COLO668 (cell line): ENCODE results near the gene HSPA8.
"Not testable (repeated sequence)": the region's sequence is repeated elsewhere in the genome, so short reads cannot be mapped to it uniquely, and the experiment has no call there.

Experiments used
- DNase-seq: peaks from one replicate; lab custom pipeline; 2025; ENCODE audit not compliant: unreplicated experiment; lab: John Stamatoyannopoulos, UW

HSPA8 gene

GRCh38 chr11:123061403-123062157 is at the start of gene HSPA8:
Gene HSPA8 (minus strand): TSS chr11:123062136. CDS start chr11:123061324, 812 bp downstream.
- peak; percentile 67 for DNase-seq

GRCh38 chr11:123111465-123111864 is 49.5 kb upstream of the HSPA8 start:
- DNase-seq, result no peak

- DNase-seq, result no peak
These were observed 48.5 kb upstream of the HSPA8 start for GRCh38 chr11:123110397-123110796.

- no peak for DNase-seq
These were observed 46.1 kb upstream of the HSPA8 start for GRCh38 chr11:123107945-123108495.

- no peak for DNase-seq
These were observed 42.8 kb upstream of the HSPA8 start for GRCh38 chr11:123104697-123105096.

GRCh38 chr11:123103326-123103980 is 41.5 kb upstream of the HSPA8 start:
- DNase-seq, result peak; percentile 9

GRCh38 chr11:123100379-123101085 is 38.6 kb upstream of the HSPA8 start:
- DNase-seq, result no peak

GRCh38 chr11:123098990-123099389 is 37.1 kb upstream of the HSPA8 start:
- DNase-seq, result no peak

- no peak for DNase-seq
These were observed 31.8 kb upstream of the HSPA8 start for GRCh38 chr11:123093739-123094138.

- DNase-seq, result no peak
These were observed 29.6 kb upstream of the HSPA8 start for GRCh38 chr11:123091506-123091905.

GRCh38 chr11:123090168-123090567 is 28.2 kb upstream of the HSPA8 start:
- DNase-seq, result not testable (repeated sequence)

- not testable (repeated sequence) for DNase-seq
These were observed 27.0 kb upstream of the HSPA8 start for GRCh38 chr11:123088896-123089295.

GRCh38 chr11:123087657-123088056 is 25.7 kb upstream of the HSPA8 start:
- not testable (repeated sequence) for DNase-seq

- no peak for DNase-seq
These were observed 24.4 kb upstream of the HSPA8 start for GRCh38 chr11:123086305-123086704.

GRCh38 chr11:123085497-123085896 is 23.6 kb upstream of the HSPA8 start:
- DNase-seq, result no peak

- no peak for DNase-seq
These were observed 22.5 kb upstream of the HSPA8 start for GRCh38 chr11:123084454-123084853.

- DNase-seq, result peak; percentile 87
These were observed 21.7 kb upstream of the HSPA8 start for GRCh38 chr11:123083623-123084029.

- no peak for DNase-seq
These were observed 21.0 kb upstream of the HSPA8 start for GRCh38 chr11:123082977-123083376.

- DNase-seq, result no peak
These were observed 18.1 kb upstream of the HSPA8 start for GRCh38 chr11:123080015-123080414.

GRCh38 chr11:123076484-123076883 is 14.5 kb upstream of the HSPA8 start:
- DNase-seq, result no peak

- no peak for DNase-seq
These were observed 11.6 kb upstream of the HSPA8 start for GRCh38 chr11:123073343-123074057.
